Activated CD4-positive, alpha-beta memory T cell treated with anti-CD3 and anti-CD28 coated beads for 36 hours (primary cell): ENCODE results near the gene GJB4. TPM values are rescaled to one million over a fixed set of nuclear protein-coding genes. Genes with fewer than 3 reads are reported as not detected.
A peak's percentile ranks its signal among the peaks of the same experiment; 100 is the strongest.
"Not testable (repeated sequence)": the region's sequence is repeated elsewhere in the genome, so short reads cannot be mapped to it uniquely, and the experiment has no call there.

ENCODE experiments used
- CTCF ChIA-PET: fragments of 350-600 bp; sonication (Branson Sonifier 250); formaldehyde crosslinking; loops from one replicate; lab custom pipeline; 2021; ENCODE audit warnings: antibody characterized with exemption, inconsistent platforms; lab: Charles Lee
- POLR2A ChIA-PET: fragments of 350-600 bp; sonication (Branson Sonifier 250); formaldehyde crosslinking; loops from one replicate; lab custom pipeline; 2021; ENCODE audit warnings: antibody characterized with exemption; lab: Charles Lee
- DNase-seq: peaks from one replicate; pipeline ENCODE4 v3.0.0-alpha.2; 2020
- H3K27ac Mint-ChIP-seq: one replicate; pipeline ENCODE4 v1.8.0; 2021; ENCODE audit warnings: mixed read lengths
- H3K27me3 Mint-ChIP-seq: one replicate; pipeline ENCODE4 v1.8.0; 2021; ENCODE audit warnings: mixed read lengths
- H3K36me3 Mint-ChIP-seq: one replicate; pipeline ENCODE4 v1.8.0; 2021; ENCODE audit warnings: mixed read lengths
- H3K4me1 Mint-ChIP-seq: one replicate; pipeline ENCODE4 v1.8.0; 2021; ENCODE audit warnings: low read depth, mixed read lengths
- H3K4me3 Mint-ChIP-seq: one replicate; pipeline ENCODE4 v1.8.0; 2021; ENCODE audit warnings: mild to moderate bottlenecking, mixed read lengths
- H3K9me3 Mint-ChIP-seq: one replicate; pipeline ENCODE4 v1.8.0; 2021; ENCODE audit warnings: mixed read lengths
- intact Hi-C: fragments of 100-400 bp; cut with micrococcal nuclease; formaldehyde crosslinking; loops from one replicate; pipeline ENCODE4 v1.15.1; 2023
- total RNA-seq, 2 experiments: library from RNA; stranded (reverse); gene quantifications; one replicate each; pipeline ENCODE4 v1.2.3, GENCODE V29; 2021

The GJB4 gene
- total RNA-seq, 2 experiments from 2014 or later: not detected

- intact Hi-C loops: no loop called here
- no peak for DNase-seq
- Mint-ChIP-seq H3K9me3 (no peaks in the 10 kb centered on the region), H3K27ac (no peak within 1 kb of the TSS), H3K27me3 (peaks cover 37% of the 10 kb centered on the region), H3K36me3 (peaks cover 6% of the 10 kb centered on the region), H3K4me1 (peaks cover 18% of the 10 kb centered on the region), H3K4me3 (no peak within 1 kb of the TSS)
- POLR2A ChIA-PET: no interaction called here
- CTCF ChIA-PET: interaction anchor here (2.5 kb wide), 1 partner anchor 59 kb away, joined by 15 read pairs; no protein-coding TSS in a partner anchor
Measured at GRCh38 chr1:34792868-34793727, 33.6 kb downstream of the GJB4 start, which contains the start of gene GJA4. GJA4 (plus strand) TSS chr1:34792999; CDS start chr1:34794214, 1,215 bp downstream.

GRCh38 chr1:34794001-34794789, 34.7 kb downstream of the GJB4 start:
- Mint-ChIP-seq H3K36me3 (peaks cover 6% of the 10 kb centered on the region), H3K9me3 (no peaks in the 10 kb centered on the region), H3K27ac (no peak overlapping the region), H3K27me3 (peaks cover 36% of the 10 kb centered on the region), H3K4me1 (peaks cover 18% of the 10 kb centered on the region), H3K4me3 (no peak overlapping the region)
- DNase-seq: no peak
- ChIA-PET CTCF (interaction anchor here (2.5 kb wide), 1 partner anchor 58 kb away, joined by 15 read pairs; no protein-coding TSS in a partner anchor), POLR2A (no interaction called here)
- intact Hi-C loops: no loop called here

GRCh38 chr1:34794790-34795180, 35.2 kb downstream of the GJB4 start:
- peaks cover 6% of the 10 kb centered on the region for H3K36me3 Mint-ChIP-seq
- intact Hi-C loops: no loop called here
- ChIA-PET CTCF (no interaction called here), POLR2A (no interaction called here)
- H3K4me1 Mint-ChIP-seq: peaks cover 18% of the 10 kb centered on the region
- DNase-seq: no peak
- no peaks in the 10 kb centered on the region for H3K9me3 Mint-ChIP-seq
- no peak overlapping the region for H3K4me3 Mint-ChIP-seq
- H3K27me3 Mint-ChIP-seq: peaks cover 36% of the 10 kb centered on the region
- H3K27ac Mint-ChIP-seq: no peak overlapping the region

- Mint-ChIP-seq H3K27me3 (peaks cover 30% of the 10 kb centered on the region), H3K4me3 (no peak overlapping the region)
- intact Hi-C loops: no loop called here
Measured at GRCh38 chr1:34795916-34796315, 36.4 kb downstream of the GJB4 start.

GRCh38 chr1:34796990-34797389, 37.5 kb downstream of the GJB4 start:
- Mint-ChIP-seq H3K36me3 (peaks cover 6% of the 10 kb centered on the region), H3K9me3 (no peaks in the 10 kb centered on the region), H3K27ac (no peak overlapping the region), H3K27me3 (peaks cover 22% of the 10 kb centered on the region), H3K4me1 (peaks cover 24% of the 10 kb centered on the region), H3K4me3 (no peak overlapping the region)
- ChIA-PET CTCF (interaction anchor here (0.5 to 1.6 kb wide), 8 partner anchors 8 to 1200 kb away, joined by 3 to 9 read pairs (median 4); partner anchors contain the start of genes SMIM12 and TMEM35B), POLR2A (interaction anchor here (1.2 kb wide), 1 partner anchor 63 kb away, joined by 4 read pairs; the partner anchor contains the start of gene SMIM12)
- peak; percentile 27 for DNase-seq
- intact Hi-C loops: no loop called here

More at GRCh38 chr1:34795916-34796315, 36.4 kb downstream of the GJB4 start:
- no peak for DNase-seq
- no peak overlapping the region for H3K27ac Mint-ChIP-seq
- ChIA-PET POLR2A (no interaction called here), CTCF (interaction anchor here (1.6 kb wide), 1 partner anchor 189 kb away, joined by 4 read pairs; the partner anchor contains the start of gene TMEM35B)
- H3K9me3 Mint-ChIP-seq: no peaks in the 10 kb centered on the region
- H3K4me1 Mint-ChIP-seq: peaks cover 22% of the 10 kb centered on the region
- peaks cover 6% of the 10 kb centered on the region for H3K36me3 Mint-ChIP-seq

- ChIA-PET CTCF (interaction anchor here (0.6 to 3.2 kb wide), 2 partner anchors 53 to 66 kb away, joined by 3 to 14 read pairs; no protein-coding TSS in a partner anchor), POLR2A (no interaction called here)
- intact Hi-C loops: loop anchor here (1.0 kb wide), 1 partner anchor 14 kb away; no protein-coding TSS in a partner anchor
- Mint-ChIP-seq H3K36me3 (peaks cover 15% of the 10 kb centered on the region), H3K9me3 (no peaks in the 10 kb centered on the region), H3K27me3 (peaks cover 5% of the 10 kb centered on the region), H3K4me3 (no peak overlapping the region), H3K4me1 (peaks cover 21% of the 10 kb centered on the region), H3K27ac (peak overlapping the region; percentile 53)
- peak; percentile 55 for DNase-seq
Measured at GRCh38 chr1:34800214-34800613, 40.7 kb downstream of the GJB4 start.

GRCh38 chr1:34803770-34804169, 44.2 kb downstream of the GJB4 start:
- Mint-ChIP-seq H3K27ac (no peak overlapping the region), H3K9me3 (no peaks in the 10 kb centered on the region), H3K4me3 (no peak overlapping the region), H3K36me3 (peaks cover 14% of the 10 kb centered on the region), H3K4me1 (peaks cover 9% of the 10 kb centered on the region), H3K27me3 (peaks cover 1% of the 10 kb centered on the region)
- no peak for DNase-seq
- intact Hi-C loops: no loop called here
- ChIA-PET POLR2A (no interaction called here), CTCF (no interaction called here)

- DNase-seq: no peak
- ChIA-PET POLR2A (no interaction called here), CTCF (interaction anchor here (0.6 kb wide), 1 partner anchor 10 kb away, joined by 3 read pairs; no protein-coding TSS in a partner anchor)
- Mint-ChIP-seq H3K36me3 (peaks cover 22% of the 10 kb centered on the region), H3K27me3 (no peaks in the 10 kb centered on the region), H3K4me1 (no peaks in the 10 kb centered on the region), H3K4me3 (no peak overlapping the region), H3K27ac (no peak overlapping the region), H3K9me3 (peaks cover 4% of the 10 kb centered on the region)
- intact Hi-C loops: no loop called here
Measured at GRCh38 chr1:34806396-34806795, 46.9 kb downstream of the GJB4 start.

- peaks cover 16% of the 10 kb centered on the region for H3K36me3 Mint-ChIP-seq
- H3K4me1 Mint-ChIP-seq: no peaks in the 10 kb centered on the region
- intact Hi-C loops: no loop called here
- POLR2A ChIA-PET: no interaction called here
- H3K4me3 Mint-ChIP-seq: no peak overlapping the region
- no peaks in the 10 kb centered on the region for H3K27me3 Mint-ChIP-seq
- CTCF ChIA-PET: interaction anchor here (1.0 to 1.6 kb wide), 3 partner anchors 44 to 58 kb away, joined by 4 to 5 read pairs (median 4); no protein-coding TSS in a partner anchor
- H3K27ac Mint-ChIP-seq: no peak overlapping the region
- DNase-seq: no peak
- H3K9me3 Mint-ChIP-seq: peaks cover 4% of the 10 kb centered on the region
Measured at GRCh38 chr1:34808051-34808810, 48.7 kb downstream of the GJB4 start.

GRCh38 chr1:34810781-34811180, 51.2 kb downstream of the GJB4 start:
- H3K36me3 Mint-ChIP-seq, H3K4me1 Mint-ChIP-seq, POLR2A ChIA-PET, intact Hi-C loops, H3K27ac Mint-ChIP-seq, H3K4me3 Mint-ChIP-seq, DNase-seq, H3K9me3 Mint-ChIP-seq, H3K27me3 Mint-ChIP-seq, CTCF ChIA-PET: not testable (repeated sequence)
